Measurements from ENCODE around the gene ZNF440. TPM values are rescaled to one million over a fixed set of nuclear protein-coding genes. Genes with fewer than 3 reads are reported as not detected.
A peak's percentile ranks its signal among the peaks of the same experiment; 100 is the strongest.
"Not testable (repeated sequence)": the region's sequence is repeated elsewhere in the genome, so short reads cannot be mapped to it uniquely, and the experiment has no call there.

Gene ZNF440
- total RNA-seq, result 17.7 and 18.5 TPM in 2 replicates

- Mint-ChIP-seq H3K27me3 (no peaks in the 10 kb centered on the region), H3K36me3 (ENCODE audit: low read depth) (no peaks in the 10 kb centered on the region), H3K4me1 (peaks cover 28% of the 10 kb centered on the region), H3K9me3 (no peaks in the 10 kb centered on the region), H3K27ac (peak within 1 kb of the TSS; percentile 84), H3K4me3 (peak within 1 kb of the TSS; percentile 92)
- TF ChIP-seq CTCF (IDR thresholded peaks at IDR 0.05), result no peak
- DNase-seq (peak; percentile 83), ATAC-seq (ENCODE audit: low read depth) (peak; percentile 99)
- intact Hi-C loops (cut with micrococcal nuclease), result loop anchor here (1.0 to 5.0 kb wide), 6 partner anchors 16 to 328 kb away; partner anchors contain the start of genes ZNF20, ZNF439, ZNF491 and ZNF823
- POLR2A ChIA-PET, result interaction anchor here (0.6 to 1.3 kb wide), 5 partner anchors 16 to 248 kb away, joined by 3 to 8 read pairs (median 4); partner anchors contain the start of genes ZNF441 and ZNF491
- CTCF ChIA-PET, result interaction anchor here (1.6 to 2.2 kb wide), 2 partner anchors 16 to 174 kb away, joined by 3 to 10 read pairs; partner anchors contain the start of gene ZNF491
Observed at GRCh38 chr19:11814029-11814699, at the start of gene ZNF440. Gene ZNF440 (plus strand): TSS chr19:11814273. CDS start chr19:11814448, 175 bp downstream.

GRCh38 chr19:11766597-11767591, 47.2 kb upstream of the ZNF440 start, which contains the start of gene ZNF441:
Gene ZNF441 (plus strand): TSS chr19:11767000. CDS start chr19:11767194, 194 bp downstream.
- H3K27me3 Mint-ChIP-seq, result peaks cover 2% of the 10 kb centered on the region
- TF ChIP-seq CTCF (IDR thresholded peaks at IDR 0.05), result no peak
- intact Hi-C loops (cut with micrococcal nuclease), result loop anchor here (1.0 kb wide), 3 partner anchors 28 to 45 kb away; partner anchors contain the start of gene ZNF491
- H3K4me1 Mint-ChIP-seq, result peaks cover 25% of the 10 kb centered on the region
- peak within 1 kb of the TSS; percentile 96 for H3K27ac Mint-ChIP-seq
- peaks cover 35% of the 10 kb centered on the region for H3K36me3 Mint-ChIP-seq (ENCODE audit: low read depth)
- ChIA-PET CTCF (interaction anchor here (0.7 to 1.4 kb wide), 3 partner anchors 23 to 116 kb away, joined by 3 to 6 read pairs (median 3); no protein-coding TSS in a partner anchor), POLR2A (interaction anchor here (0.6 to 1.9 kb wide), 23 partner anchors 10 to 1948 kb away, joined by 3 to 11 read pairs (median 4); partner anchors contain the start of genes ELOF1, FBXL12, ZNF136 and ZNF439)
- H3K9me3 Mint-ChIP-seq, result peaks cover 39% of the 10 kb centered on the region
- ATAC-seq (ENCODE audit: low read depth) (peak; percentile 95), DNase-seq (peak; percentile 87)
- H3K4me3 Mint-ChIP-seq, result peak within 1 kb of the TSS; percentile 99

- H3K4me3 Mint-ChIP-seq, result peak overlapping the region; percentile 99
- ATAC-seq (ENCODE audit: low read depth) (peak; percentile 16), DNase-seq (peak; percentile 36)
- peak overlapping the region; percentile 96 for H3K27ac Mint-ChIP-seq
- H3K9me3 Mint-ChIP-seq, result peaks cover 42% of the 10 kb centered on the region
- ChIA-PET POLR2A (interaction anchor here (0.7 to 1.9 kb wide), 7 partner anchors 30 to 1949 kb away, joined by 3 to 11 read pairs (median 9); partner anchors contain the start of genes FBXL12, ZNF439, ZNF491 and ZNF563), CTCF (interaction anchor here (1.4 kb wide), 1 partner anchor 30 kb away, joined by 6 read pairs; no protein-coding TSS in a partner anchor)
- no peaks in the 10 kb centered on the region for H3K27me3 Mint-ChIP-seq
- intact Hi-C loops (cut with micrococcal nuclease), result loop anchor here (1.0 kb wide), 2 partner anchors 31 to 45 kb away; partner anchors contain the start of gene ZNF491
- no peak for TF ChIP-seq CTCF (IDR thresholded peaks at IDR 0.05)
- H3K4me1 Mint-ChIP-seq, result peaks cover 25% of the 10 kb centered on the region
- H3K36me3 Mint-ChIP-seq (ENCODE audit: low read depth), result peaks cover 41% of the 10 kb centered on the region
Observed at GRCh38 chr19:11767633-11768133, 46.4 kb upstream of the ZNF440 start.

- H3K4me1 Mint-ChIP-seq, result peaks cover 25% of the 10 kb centered on the region
- ATAC-seq (ENCODE audit: low read depth) (no peak), DNase-seq (no peak)
- H3K4me3 Mint-ChIP-seq, result no peak overlapping the region
- intact Hi-C loops (cut with micrococcal nuclease), result no loop called here
- peaks cover 60% of the 10 kb centered on the region for H3K36me3 Mint-ChIP-seq (ENCODE audit: low read depth)
- peaks cover 37% of the 10 kb centered on the region for H3K9me3 Mint-ChIP-seq
- H3K27ac Mint-ChIP-seq, result no peak overlapping the region
- ChIA-PET CTCF (no interaction called here), POLR2A (no interaction called here)
- H3K27me3 Mint-ChIP-seq, result no peaks in the 10 kb centered on the region
- TF ChIP-seq CTCF (IDR thresholded peaks at IDR 0.05), result no peak
Observed at GRCh38 chr19:11769995-11770394, 44.1 kb upstream of the ZNF440 start.

- POLR2A ChIA-PET, result interaction anchor here (0.6 kb wide), 1 partner anchor 208 kb away, joined by 4 read pairs; no protein-coding TSS in a partner anchor
- ATAC-seq (ENCODE audit: low read depth); DNase-seq; intact Hi-C loops (cut with micrococcal nuclease); H3K27me3 Mint-ChIP-seq; CTCF ChIA-PET; H3K27ac Mint-ChIP-seq; H3K4me3 Mint-ChIP-seq: not testable (repeated sequence)
- peaks cover 69% of the 10 kb centered on the region for H3K36me3 Mint-ChIP-seq (ENCODE audit: low read depth)
- peaks cover 42% of the 10 kb centered on the region for H3K9me3 Mint-ChIP-seq
- peaks cover 22% of the 10 kb centered on the region for H3K4me1 Mint-ChIP-seq
Observed at GRCh38 chr19:11771520-11771919, 42.6 kb upstream of the ZNF440 start.

GRCh38 chr19:11776669-11777068, 37.4 kb upstream of the ZNF440 start:
- Mint-ChIP-seq H3K9me3 (peaks cover 43% of the 10 kb centered on the region), H3K36me3 (ENCODE audit: low read depth) (peaks cover 87% of the 10 kb centered on the region)
- not testable (repeated sequence) for H3K4me3 Mint-ChIP-seq

More at GRCh38 chr19:11776669-11777068, 37.4 kb upstream of the ZNF440 start:
- CTCF ChIA-PET; ATAC-seq (ENCODE audit: low read depth); DNase-seq; H3K4me1 Mint-ChIP-seq; H3K27me3 Mint-ChIP-seq; H3K27ac Mint-ChIP-seq; intact Hi-C loops (cut with micrococcal nuclease): not testable (repeated sequence)
- POLR2A ChIA-PET, result interaction anchor here (1.1 kb wide), 1 partner anchor 10 kb away, joined by 3 read pairs; the partner anchor contains the start of gene ZNF441
